Measurements from ENCODE around the gene CD300E.
"Not testable (repeated sequence)": the region's sequence is repeated elsewhere in the genome, so short reads cannot be mapped to it uniquely, and the experiment has no call there.

The CD300E gene

GRCh38 chr17:74645010-74645409 is 21.5 kb upstream of the CD300E start:
- Histone ChIP-seq H3K27me3 (ENCODE audit: control insufficient read depth, insufficient read depth, low read length) (peaks cover 20% of the 10 kb centered on the region), H3K9ac (ENCODE audit: low read length) (no peak overlapping the region), H3K4me1 (ENCODE audit: control insufficient read depth, insufficient read depth, low read length) (no peaks in the 10 kb centered on the region; the same call in 1 of the 2 replicates)

DNA sequence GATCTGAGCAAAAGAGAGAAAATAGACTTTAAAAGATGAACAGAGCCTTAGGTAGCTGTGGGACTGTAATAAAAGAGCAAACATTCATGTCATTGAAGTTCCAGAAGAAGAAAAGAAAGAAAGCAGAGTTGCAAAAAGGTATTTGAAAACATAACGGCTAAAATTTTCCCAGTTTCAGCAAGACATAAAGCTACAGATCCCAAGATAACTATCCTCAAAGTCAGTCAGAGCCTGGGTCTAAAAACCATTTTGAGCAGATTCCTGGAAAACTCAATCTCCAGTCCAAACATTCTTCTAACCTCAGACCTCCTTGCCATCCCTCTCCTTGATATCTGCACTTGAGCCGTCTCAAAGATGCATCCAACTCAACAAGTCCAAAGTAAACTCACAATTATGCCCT is 20.9 kb upstream of the CD300E start:
- Histone ChIP-seq H3K9me3 (ENCODE audit: control insufficient read depth, insufficient read depth, low read depth, low read length) (no peaks in the 10 kb centered on the region; the same call in 1 of the 2 replicates), H3K9ac (ENCODE audit: low read length) (no peak overlapping the region), H3K4me1 (ENCODE audit: control insufficient read depth, insufficient read depth, low read length) (no peaks in the 10 kb centered on the region; the same call in 1 of the 2 replicates), H3K27ac (ENCODE audit: low read depth, low read length) (no peak overlapping the region), H3K27me3 (ENCODE audit: control insufficient read depth, insufficient read depth, low read length) (peaks cover 15% of the 10 kb centered on the region; the same call in 1 of the 2 replicates), H3K4me3 (ENCODE audit: low read depth, low read length) (no peak overlapping the region), H3K36me3 (ENCODE audit: control insufficient read depth, insufficient read depth, low read length) (no peaks in the 10 kb centered on the region)

More at GRCh38 chr17:74645010-74645409, 21.5 kb upstream of the CD300E start:
- no peak overlapping the region for H3K4me3 ChIP-seq (ENCODE audit: low read depth, low read length)
- no peaks in the 10 kb centered on the region; the same call in 1 of the 2 replicates for H3K9me3 ChIP-seq (ENCODE audit: control insufficient read depth, insufficient read depth, low read depth, low read length)
- no peaks in the 10 kb centered on the region for H3K36me3 ChIP-seq (ENCODE audit: control insufficient read depth, insufficient read depth, low read length)
- no peak overlapping the region for H3K27ac ChIP-seq (ENCODE audit: low read depth, low read length)

DNA sequence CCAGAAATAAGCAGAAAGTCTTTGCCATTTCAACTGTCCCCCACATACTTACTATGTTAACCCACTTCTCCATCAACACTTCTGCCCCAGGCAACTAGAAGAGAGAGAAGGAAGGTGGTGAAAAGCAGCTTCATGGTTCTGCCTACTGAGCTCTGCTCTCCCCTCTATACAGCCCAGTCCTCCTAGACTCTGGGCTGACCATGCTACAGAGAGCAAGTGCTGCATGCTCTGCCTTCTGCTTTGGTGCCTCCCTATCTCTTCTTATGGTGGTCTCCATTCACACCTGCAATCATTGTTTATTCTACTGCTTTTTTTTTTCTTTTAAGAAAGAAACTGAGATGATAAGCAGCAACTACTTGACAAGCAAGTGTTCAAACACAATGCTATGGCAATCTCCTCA is 20.3 kb upstream of the CD300E start:
- Histone ChIP-seq H3K4me1 (ENCODE audit: control insufficient read depth, insufficient read depth, low read length) (no peaks in the 10 kb centered on the region; the same call in 1 of the 2 replicates), H3K4me3 (ENCODE audit: low read depth, low read length) (no peak overlapping the region), H3K27ac (ENCODE audit: low read depth, low read length) (no peak overlapping the region), H3K36me3 (ENCODE audit: control insufficient read depth, insufficient read depth, low read length) (no peaks in the 10 kb centered on the region), H3K9me3 (ENCODE audit: control insufficient read depth, insufficient read depth, low read depth, low read length) (no peaks in the 10 kb centered on the region; the same call in 1 of the 2 replicates), H3K9ac (ENCODE audit: low read length) (no peak overlapping the region), H3K27me3 (ENCODE audit: control insufficient read depth, insufficient read depth, low read length) (peaks cover 13% of the 10 kb centered on the region; the same call in 1 of the 2 replicates)

- Histone ChIP-seq H3K4me1 (ENCODE audit: control insufficient read depth, insufficient read depth, low read length) (no peaks in the 10 kb centered on the region; the same call in none of the 2 replicates), H3K4me3 (ENCODE audit: low read depth, low read length) (no peak overlapping the region), H3K27me3 (ENCODE audit: control insufficient read depth, insufficient read depth, low read length) (peaks cover 6% of the 10 kb centered on the region; the same call in 1 of the 2 replicates), H3K27ac (ENCODE audit: low read depth, low read length) (no peak overlapping the region), H3K9ac (ENCODE audit: low read length) (no peak overlapping the region), H3K9me3 (ENCODE audit: control insufficient read depth, insufficient read depth, low read depth, low read length) (no peaks in the 10 kb centered on the region; the same call in 1 of the 2 replicates), H3K36me3 (ENCODE audit: control insufficient read depth, insufficient read depth, low read length) (no peaks in the 10 kb centered on the region)
Observed at GRCh38 chr17:74642995-74643394, 19.5 kb upstream of the CD300E start.

- no peaks in the 10 kb centered on the region for H3K36me3 ChIP-seq (ENCODE audit: control insufficient read depth, insufficient read depth, low read length)
- H3K27ac ChIP-seq (ENCODE audit: low read depth, low read length) = no peak overlapping the region
- peaks cover 1% of the 10 kb centered on the region; the same call in 1 of the 2 replicates for H3K27me3 ChIP-seq (ENCODE audit: control insufficient read depth, insufficient read depth, low read length)
- peaks cover 4% of the 10 kb centered on the region for H3K4me1 ChIP-seq (ENCODE audit: control insufficient read depth, insufficient read depth, low read length)
- no peak overlapping the region for H3K4me3 ChIP-seq (ENCODE audit: low read depth, low read length)
- no peak overlapping the region for H3K9ac ChIP-seq (ENCODE audit: low read length)
- no peaks in the 10 kb centered on the region; the same call in 1 of the 2 replicates for H3K9me3 ChIP-seq (ENCODE audit: control insufficient read depth, insufficient read depth, low read depth, low read length)
Observed at GRCh38 chr17:74642556-74642955, 19.0 kb upstream of the CD300E start.

DNA sequence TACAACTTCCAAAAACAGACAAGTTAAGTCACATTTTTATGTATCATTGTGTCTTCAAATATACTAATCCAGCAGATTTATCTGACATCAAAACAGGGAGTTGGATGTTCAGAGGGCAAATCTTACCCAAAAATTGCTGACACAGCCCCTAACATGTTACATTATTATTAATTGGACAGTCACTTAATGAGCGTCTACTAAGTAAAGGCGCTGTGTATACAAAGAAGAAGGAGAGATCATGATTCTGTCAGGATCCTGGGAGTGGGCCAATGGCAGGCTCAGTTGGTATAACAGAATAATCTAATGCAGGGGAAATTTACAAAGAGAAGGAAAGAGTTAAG is 18.4 kb upstream of the CD300E start:
- Histone ChIP-seq H3K27ac (ENCODE audit: low read depth, low read length) (no peak overlapping the region), H3K9me3 (ENCODE audit: control insufficient read depth, insufficient read depth, low read depth, low read length) (no peaks in the 10 kb centered on the region; the same call in 1 of the 2 replicates), H3K9ac (ENCODE audit: low read length) (no peak overlapping the region)

GRCh38 chr17:74641224-74641957 is 17.9 kb upstream of the CD300E start:
- Histone ChIP-seq H3K36me3 (ENCODE audit: control insufficient read depth, insufficient read depth, low read length) (no peaks in the 10 kb centered on the region), H3K4me1 (ENCODE audit: control insufficient read depth, insufficient read depth, low read length) (peaks cover 6% of the 10 kb centered on the region), H3K27me3 (ENCODE audit: control insufficient read depth, insufficient read depth, low read length) (no peaks in the 10 kb centered on the region; the same call in 1 of the 2 replicates), H3K9ac (ENCODE audit: low read length) (no peak overlapping the region), H3K9me3 (ENCODE audit: control insufficient read depth, insufficient read depth, low read depth, low read length) (no peaks in the 10 kb centered on the region; the same call in 1 of the 2 replicates), H3K27ac (ENCODE audit: low read depth, low read length) (no peak overlapping the region), H3K4me3 (ENCODE audit: low read depth, low read length) (no peak overlapping the region)

More for the DNA sequence above, 18.4 kb upstream of the CD300E start:
- H3K4me1 ChIP-seq (ENCODE audit: control insufficient read depth, insufficient read depth, low read length) = peaks cover 6% of the 10 kb centered on the region
- no peak overlapping the region for H3K4me3 ChIP-seq (ENCODE audit: low read depth, low read length)
- H3K27me3 ChIP-seq (ENCODE audit: control insufficient read depth, insufficient read depth, low read length) = no peaks in the 10 kb centered on the region; the same call in 1 of the 2 replicates
- no peaks in the 10 kb centered on the region for H3K36me3 ChIP-seq (ENCODE audit: control insufficient read depth, insufficient read depth, low read length)

DNA sequence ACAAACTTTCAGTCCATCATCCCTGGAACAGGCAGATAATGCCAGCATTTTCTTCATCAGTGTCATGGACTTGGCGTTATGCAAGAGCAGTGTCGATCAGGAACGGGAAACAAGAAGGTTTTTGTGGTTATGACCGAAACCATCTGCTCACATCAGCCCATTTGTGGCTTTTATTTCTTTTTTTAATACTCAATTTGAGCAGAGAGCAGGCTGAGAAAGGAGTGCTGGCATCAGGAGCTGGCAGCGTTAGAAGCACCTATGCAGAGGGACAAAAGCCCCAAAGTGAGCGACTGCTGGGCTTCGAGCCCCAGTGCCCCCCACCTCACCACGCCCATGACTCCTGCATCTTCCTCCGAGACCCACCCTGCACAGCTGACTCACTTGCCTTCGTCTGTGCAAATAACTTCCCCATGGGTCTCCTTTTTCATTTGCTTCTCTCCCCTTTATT is 16.2 kb upstream of the CD300E start:
- Histone ChIP-seq H3K27ac (ENCODE audit: low read depth, low read length) (no peak overlapping the region), H3K36me3 (ENCODE audit: control insufficient read depth, insufficient read depth, low read length) (no peaks in the 10 kb centered on the region), H3K27me3 (ENCODE audit: control insufficient read depth, insufficient read depth, low read length) (no peaks in the 10 kb centered on the region; the same call in 1 of the 2 replicates), H3K9me3 (ENCODE audit: control insufficient read depth, insufficient read depth, low read depth, low read length) (no peaks in the 10 kb centered on the region; the same call in 1 of the 2 replicates), H3K4me3 (ENCODE audit: low read depth, low read length) (no peak overlapping the region), H3K9ac (ENCODE audit: low read length) (no peak overlapping the region), H3K4me1 (ENCODE audit: control insufficient read depth, insufficient read depth, low read length) (peaks cover 16% of the 10 kb centered on the region)

DNA sequence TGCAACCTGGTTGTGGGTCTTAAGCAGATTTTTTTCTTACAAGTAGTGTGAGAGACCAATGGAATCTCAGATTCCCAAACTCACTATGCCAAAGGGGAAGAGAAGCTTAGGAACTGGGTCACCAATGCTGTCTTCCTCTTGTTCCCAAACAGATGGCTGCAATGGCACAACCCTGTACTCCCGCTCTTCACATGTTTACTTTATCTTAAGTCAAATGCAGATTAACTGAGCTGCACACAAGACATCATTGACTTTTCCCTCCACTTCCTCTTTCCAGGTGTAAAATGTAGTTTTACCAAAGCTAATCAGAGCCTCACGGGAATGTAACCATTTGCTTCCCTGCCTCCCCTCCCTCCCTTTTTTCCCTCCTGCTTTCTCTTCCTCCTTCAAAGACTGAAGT is 14.4 kb upstream of the CD300E start:
- Histone ChIP-seq H3K4me3 (ENCODE audit: low read depth, low read length) (no peak overlapping the region), H3K27ac (ENCODE audit: low read depth, low read length) (no peak overlapping the region), H3K4me1 (ENCODE audit: control insufficient read depth, insufficient read depth, low read length) (peaks cover 22% of the 10 kb centered on the region), H3K9ac (ENCODE audit: low read length) (no peak overlapping the region), H3K36me3 (ENCODE audit: control insufficient read depth, insufficient read depth, low read length) (no peaks in the 10 kb centered on the region), H3K9me3 (ENCODE audit: control insufficient read depth, insufficient read depth, low read depth, low read length) (no peaks in the 10 kb centered on the region), H3K27me3 (ENCODE audit: control insufficient read depth, insufficient read depth, low read length) (no peaks in the 10 kb centered on the region; the same call in 1 of the 2 replicates)

- Histone ChIP-seq H3K27ac (ENCODE audit: low read depth, low read length) (no peak overlapping the region), H3K9ac (ENCODE audit: low read length) (no peak overlapping the region), H3K9me3 (ENCODE audit: control insufficient read depth, insufficient read depth, low read depth, low read length) (no peaks in the 10 kb centered on the region), H3K27me3 (ENCODE audit: control insufficient read depth, insufficient read depth, low read length) (no peaks in the 10 kb centered on the region; the same call in 1 of the 2 replicates), H3K4me3 (ENCODE audit: low read depth, low read length) (no peak overlapping the region), H3K4me1 (ENCODE audit: control insufficient read depth, insufficient read depth, low read length) (peaks cover 26% of the 10 kb centered on the region), H3K36me3 (ENCODE audit: control insufficient read depth, insufficient read depth, low read length) (no peaks in the 10 kb centered on the region)
Observed at GRCh38 chr17:74637265-74637664, 13.7 kb upstream of the CD300E start.

GRCh38 chr17:74636541-74637085 is 13.1 kb upstream of the CD300E start:
- H3K27me3 ChIP-seq (ENCODE audit: control insufficient read depth, insufficient read depth, low read length); H3K4me3 ChIP-seq (ENCODE audit: low read depth, low read length); H3K36me3 ChIP-seq (ENCODE audit: control insufficient read depth, insufficient read depth, low read length); H3K9ac ChIP-seq (ENCODE audit: low read length); H3K27ac ChIP-seq (ENCODE audit: low read depth, low read length); H3K9me3 ChIP-seq (ENCODE audit: control insufficient read depth, insufficient read depth, low read depth, low read length): not testable (repeated sequence)
- H3K4me1 ChIP-seq (ENCODE audit: control insufficient read depth, insufficient read depth, low read length) = peaks cover 30% of the 10 kb centered on the region

All from HUES6 (cell line).